PFSK-1 (cell line): ENCODE data around the gene POLA2.

Source experiments
- POLR2AphosphoS5 ChIP-seq: IDR thresholded peaks from 2 replicates; pipeline ENCODE4 v1.6.1; 2012; ENCODE audit warnings: low read depth, mild to moderate bottlenecking, control low read depth, low read length, moderate library complexity
- REST ChIP-seq, 2 experiments: IDR thresholded peaks; 2 replicates each; pipeline versions ENCODE4 v1.6.1 to v1.8.0; 2011 to 2012; ENCODE audit warnings: low read depth in 2 of 2, low read length in 2 of 2, control low read depth in 1 of 2, inconsistent platforms in 1 of 2, mild to moderate bottlenecking in 1 of 2, moderate library complexity in 1 of 2; ENCODE audit not compliant: insufficient read depth in 1 of 2
- SIN3A ChIP-seq: IDR thresholded peaks from 2 replicates; pipeline ENCODE4 v1.6.1; 2012; ENCODE audit warnings: mild to moderate bottlenecking, low read length, moderate library complexity, borderline replicate concordance; ENCODE audit not compliant: insufficient read depth
- TAF1 ChIP-seq: IDR thresholded peaks from 2 replicates; pipeline ENCODE4 v1.6.1; 2012; ENCODE audit warnings: low read length, control low read depth, borderline replicate concordance; ENCODE audit not compliant: insufficient read depth

- TF ChIP-seq SIN3A (no peak), POLR2AphosphoS5 (no peak), TAF1 (no peak), REST (IDR thresholded peaks at IDR 0.05; ENCODE audit: insufficient read depth in 1 of 2, low read depth in 2 of 2, low read length in 2 of 2) (no peak)
Measured at GRCh38 chr11:65298655-65299179, 37.0 kb downstream of the POLA2 start.
